Measurements from ENCODE around the gene RIIAD1.
"Not testable (repeated sequence)": the region's sequence is repeated elsewhere in the genome, so short reads cannot be mapped to it uniquely, and the experiment has no call there.

RIIAD1 gene

GRCh38 chr1:151711044-151711800 is 10.1 kb upstream of the RIIAD1 start:
- DNase-seq = no peak

GRCh38 chr1:151711951-151712350 is 9.4 kb upstream of the RIIAD1 start:
- no peak for DNase-seq

DNA sequence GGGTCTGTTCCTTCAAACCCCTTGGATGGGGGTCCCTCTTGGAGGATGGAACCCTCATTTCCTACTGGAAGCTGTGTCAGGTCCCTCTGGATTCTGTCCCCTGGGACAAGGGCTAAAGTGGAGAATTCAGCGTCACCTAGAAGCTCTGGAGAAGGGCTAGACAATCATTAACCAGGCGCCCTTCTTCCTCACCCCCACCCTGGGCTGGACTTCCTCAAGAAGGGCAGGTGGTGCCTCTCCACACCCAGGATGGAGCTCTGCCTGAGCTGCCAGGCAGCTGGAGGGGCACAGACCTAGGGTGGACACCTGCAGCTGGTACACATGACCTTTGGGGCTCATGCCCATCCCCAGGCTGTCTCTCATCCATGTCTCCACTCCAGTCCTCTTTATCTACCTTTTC is 8.3 kb upstream of the RIIAD1 start:
- DNase-seq = no peak

DNA sequence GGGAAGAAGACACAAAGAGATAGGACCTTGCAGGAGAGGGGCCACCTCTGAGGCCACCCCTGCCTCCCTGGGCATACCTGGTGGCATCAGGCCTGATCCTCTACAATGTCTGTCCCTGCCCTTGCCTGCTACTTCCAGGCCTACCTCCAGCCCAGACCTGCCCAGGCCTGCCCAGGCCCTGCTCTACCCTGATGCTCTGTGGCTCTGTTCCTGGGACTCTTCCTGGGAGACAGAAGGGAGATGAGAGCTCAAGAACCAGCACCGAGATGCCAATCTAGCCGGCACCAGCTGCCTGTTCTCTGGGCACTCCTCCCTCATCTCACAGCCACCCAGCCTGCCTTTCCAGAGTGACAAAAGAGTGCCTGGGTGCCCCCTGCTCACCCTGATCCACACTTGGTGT is 7.4 kb upstream of the RIIAD1 start:
- DNase-seq = no peak

DNA sequence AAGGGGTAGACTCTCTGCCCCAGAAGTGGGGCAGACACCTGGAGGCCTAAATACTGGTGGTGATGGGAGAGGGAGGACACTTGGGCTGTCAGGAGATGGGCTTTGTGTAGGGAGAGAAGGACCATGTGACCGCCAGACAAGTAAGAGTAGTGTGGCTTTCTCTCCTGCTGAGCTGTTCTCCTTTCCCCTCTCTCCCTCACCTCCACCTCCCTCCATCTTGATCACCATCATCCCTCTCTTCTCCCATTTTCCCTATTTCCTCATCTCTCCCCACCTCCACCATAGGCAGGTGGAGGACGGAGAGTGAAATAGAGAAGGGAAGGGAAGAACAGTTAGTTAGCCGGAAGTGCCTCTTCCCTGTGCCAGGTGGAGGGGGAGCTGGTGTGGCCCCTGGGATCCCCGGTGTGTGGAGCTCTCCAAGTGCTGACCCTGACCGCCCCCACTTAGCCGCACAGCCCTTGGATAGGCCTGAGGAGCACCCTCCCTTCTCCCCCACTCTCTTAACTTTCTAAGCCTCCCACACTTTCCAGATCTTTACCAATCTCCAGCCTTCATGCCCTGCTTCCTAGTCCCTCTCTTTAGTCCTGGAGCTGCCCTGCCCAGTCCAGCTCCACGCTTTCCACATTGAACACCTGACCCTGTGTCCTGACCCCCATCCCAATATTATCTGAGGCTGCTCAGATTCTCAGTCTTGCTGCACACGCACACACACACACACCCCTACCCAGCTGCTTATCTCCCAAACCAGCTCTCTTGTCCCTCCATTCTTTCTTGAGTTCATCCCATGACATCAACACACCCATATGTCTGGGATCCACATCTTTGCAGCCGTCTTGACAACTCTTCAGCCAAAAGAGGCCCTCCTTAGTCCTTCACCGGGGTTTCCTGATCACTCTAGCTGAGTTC is 6.2 kb upstream of the RIIAD1 start:
- no peak for DNase-seq

GRCh38 chr1:151715726-151716404 is 5.5 kb upstream of the RIIAD1 start:
- DNase-seq = peak; percentile 79

DNA sequence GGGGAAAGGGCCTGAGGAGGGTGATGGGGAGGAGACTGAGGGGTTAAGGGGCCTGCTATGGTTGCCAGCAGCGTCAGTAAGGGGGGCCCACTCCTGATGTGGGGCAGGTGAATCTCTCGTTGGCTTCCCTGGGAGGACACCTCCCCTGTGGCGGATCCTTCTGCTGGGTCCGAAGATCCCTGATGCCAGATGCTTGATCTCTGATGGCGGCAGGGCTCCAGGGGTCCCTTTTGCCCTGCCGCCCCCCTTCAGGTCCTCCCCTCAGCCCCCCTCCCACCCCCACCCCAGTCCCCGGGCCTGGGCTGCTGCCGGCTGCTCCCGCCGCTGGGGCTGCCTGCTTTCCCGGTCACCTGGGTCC is 4.9 kb upstream of the RIIAD1 start:
- DNase-seq = no peak

- peak; percentile 98 for DNase-seq
Measured at GRCh38 chr1:151716771-151717631, 4.3 kb upstream of the RIIAD1 start, which contains the start of gene CELF3. CELF3 (minus strand) TSS chr1:151716803; CDS start chr1:151716020, 783 bp downstream.

DNA sequence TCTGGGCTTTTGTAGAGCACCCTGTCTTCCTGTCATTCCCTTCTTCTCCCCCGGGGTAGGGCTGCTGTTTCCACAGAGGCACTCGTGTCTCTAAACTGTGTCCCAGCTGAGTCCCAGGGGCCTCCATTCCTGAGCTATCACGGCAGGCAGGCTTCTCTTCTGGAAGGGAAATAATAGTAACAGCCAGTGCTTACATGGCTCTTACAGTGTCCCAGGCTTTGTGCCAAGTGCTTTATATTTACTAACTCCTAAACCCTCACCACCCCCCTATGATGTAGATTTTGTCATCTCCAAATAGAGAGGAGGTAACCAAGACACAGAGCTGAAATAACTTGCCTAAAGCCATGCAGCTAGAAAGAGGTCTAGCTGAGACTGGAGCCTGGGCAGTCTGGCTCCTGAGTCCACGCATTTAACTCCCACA is 3.3 kb upstream of the RIIAD1 start:
- DNase-seq = no peak

- no peak for DNase-seq
Measured at GRCh38 chr1:151718666-151719065, 2.7 kb upstream of the RIIAD1 start.

- DNase-seq = no peak
Measured at GRCh38 chr1:151720125-151720524, 1.2 kb upstream of the RIIAD1 start.

GRCh38 chr1:151720554-151720953 is 768 bp upstream of the RIIAD1 start:
- DNase-seq = no peak

DNA sequence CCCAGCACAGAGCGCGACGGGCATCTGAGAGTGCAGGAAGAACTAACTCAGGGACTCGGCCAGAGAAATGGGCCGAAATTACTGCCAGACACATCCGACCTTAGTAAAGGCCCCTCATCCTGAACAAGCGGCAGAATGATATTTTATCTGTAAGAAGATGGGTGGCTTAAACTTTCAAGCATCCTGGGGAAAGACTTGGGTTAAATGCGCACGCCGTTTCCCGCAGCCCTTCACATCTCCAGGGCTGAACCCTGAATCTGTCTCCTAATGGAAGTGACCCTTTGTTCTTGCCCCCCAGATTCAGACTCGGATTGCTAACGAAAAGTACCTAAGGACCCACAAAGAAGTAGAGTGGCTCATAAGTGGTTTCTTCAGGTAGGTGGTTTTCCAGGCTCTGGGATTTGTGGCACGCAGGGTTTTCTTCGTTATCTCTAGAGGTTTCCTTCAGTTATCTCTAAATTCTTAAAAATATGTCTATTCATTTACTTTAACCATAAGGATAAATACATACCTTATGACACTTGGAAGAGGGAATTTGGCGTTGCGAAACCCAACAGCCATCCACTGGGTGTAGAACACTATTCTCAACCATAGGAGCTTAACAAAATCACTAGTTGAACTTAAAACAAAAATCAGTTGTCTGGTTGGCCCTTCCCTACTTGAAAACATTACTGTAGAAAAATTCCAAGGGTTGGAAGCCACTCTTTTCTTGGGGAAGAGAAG is 627 bp downstream of the RIIAD1 start:
- DNase-seq = no peak

DNA sequence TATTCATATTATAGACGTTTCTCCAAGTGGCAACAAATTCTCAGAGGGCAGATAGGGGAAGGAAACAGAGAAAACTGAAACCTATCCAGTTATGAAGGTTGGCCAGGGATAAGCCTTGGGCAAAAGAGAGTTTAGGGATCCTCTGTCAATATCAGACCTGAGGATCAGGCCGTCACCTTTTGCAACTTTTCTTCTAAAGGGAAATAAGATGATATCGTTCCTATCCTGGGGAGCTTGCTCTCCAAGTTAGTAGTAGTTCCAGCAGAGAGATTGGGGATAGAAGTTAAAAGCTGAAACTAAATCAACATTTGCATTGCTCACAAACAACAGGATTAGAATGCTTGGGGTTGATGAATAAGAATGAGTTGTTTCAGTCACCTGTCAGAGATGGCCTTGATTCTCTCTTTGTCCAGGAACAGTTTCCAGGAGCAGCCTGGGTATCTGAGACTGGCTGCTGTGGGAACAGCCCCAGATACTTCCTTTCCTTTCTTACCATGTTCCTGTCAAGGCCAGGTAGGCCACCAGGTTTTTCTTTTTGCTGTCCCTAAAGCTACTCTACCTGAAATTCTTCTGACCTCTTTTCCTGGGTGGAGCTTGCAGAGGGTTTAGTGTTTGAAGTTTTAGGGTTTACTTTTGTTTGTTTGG is 2.5 kb downstream of the RIIAD1 start:
- DNase-seq = no peak

GRCh38 chr1:151728151-151729054 is 7.1 kb downstream of the RIIAD1 start:
- DNase-seq = peak; percentile 63

DNA sequence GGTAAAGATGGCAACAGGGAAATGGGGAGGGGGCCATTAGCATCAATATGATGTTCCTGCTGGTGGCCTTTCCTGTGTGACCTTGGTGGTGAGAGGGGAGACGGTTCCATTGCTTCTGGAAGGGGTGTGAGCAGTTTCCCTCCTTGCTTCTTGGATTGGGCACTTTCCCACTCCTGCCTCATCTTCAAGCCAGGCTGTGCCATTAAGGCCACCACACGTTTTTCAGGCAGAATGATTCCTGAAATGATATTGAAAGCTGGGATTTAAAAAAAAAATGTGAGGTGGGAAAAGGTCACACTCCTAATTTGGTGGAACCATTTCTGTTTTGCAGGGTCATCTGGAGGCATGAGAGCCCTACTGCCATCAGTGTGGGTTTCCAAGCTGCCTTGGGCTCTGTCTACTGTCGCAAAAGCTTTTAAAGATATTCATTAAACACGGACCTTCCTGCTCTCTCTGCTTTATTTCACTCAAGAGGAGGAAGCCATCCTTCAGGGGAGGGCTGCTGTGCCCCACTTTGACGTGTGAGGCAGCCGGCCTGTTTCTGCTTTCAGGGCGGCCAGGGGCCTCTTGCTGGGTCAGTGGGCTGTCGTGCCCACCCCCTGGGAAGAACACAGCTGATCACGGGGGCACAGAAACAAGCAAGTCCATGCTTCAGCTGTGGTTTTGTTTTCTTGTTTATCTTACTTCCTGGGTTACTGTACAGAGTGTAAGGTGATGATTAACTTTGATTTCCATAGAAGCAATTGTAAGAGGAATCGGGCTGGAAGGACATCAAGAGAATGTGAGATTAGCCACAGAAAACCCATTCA is 8.0 kb downstream of the RIIAD1 start:
- no peak for DNase-seq

GRCh38 chr1:151729966-151730291 is 8.6 kb downstream of the RIIAD1 start:
- no peak for DNase-seq

DNA sequence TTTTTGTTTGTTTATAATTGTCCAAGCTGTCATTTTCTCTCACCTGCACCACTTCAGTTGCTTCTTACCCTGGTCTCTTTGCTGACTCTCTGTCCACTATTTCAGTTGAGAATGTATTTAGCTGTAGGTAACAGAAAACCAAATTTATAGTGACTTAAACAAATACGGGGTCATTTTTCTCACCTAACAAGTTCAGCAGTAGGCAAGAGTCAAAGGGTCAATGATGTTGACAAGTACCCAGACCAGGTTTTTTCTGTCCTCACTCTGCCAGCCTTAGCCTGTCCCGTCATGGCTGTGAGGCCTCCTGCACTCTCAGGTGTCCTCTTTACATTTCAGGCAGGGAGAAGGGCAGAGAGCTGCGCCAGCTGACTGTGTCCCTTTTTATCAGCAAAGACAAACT is 11.8 kb downstream of the RIIAD1 start:
- DNase-seq = no peak

DNA sequence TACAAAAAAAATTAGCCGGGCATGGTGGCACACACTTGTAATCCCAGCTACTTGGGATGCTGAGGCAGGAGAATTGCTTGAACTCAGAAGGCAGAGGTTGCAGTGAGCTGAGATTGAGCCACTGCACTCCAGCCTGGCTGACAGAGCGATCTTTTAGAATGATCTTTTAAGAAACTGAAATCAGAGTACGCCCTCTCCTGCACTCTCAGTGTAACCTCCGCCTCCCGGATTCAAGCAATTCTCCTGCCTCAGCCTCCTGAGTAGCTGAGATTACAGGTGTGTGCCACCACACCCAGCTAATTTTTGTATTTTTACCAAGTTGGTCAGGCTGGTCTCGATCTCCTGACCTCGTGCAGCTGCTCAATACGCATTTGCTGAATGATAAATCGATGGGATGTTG is 12.7 kb downstream of the RIIAD1 start:
- DNase-seq = not testable (repeated sequence)

Data from NCI-H1092 treated with DMSO at 0.1 percent for 48 hours (cell line).